Progenitor cell of endocrine pancreas (in vitro differentiated cells): Measurements from ENCODE around the gene CCDC8. TPM values are rescaled to one million over a fixed set of nuclear protein-coding genes. Genes with fewer than 3 reads are reported as not detected.

Experiments used
- DNase-seq: peaks from one replicate; pipeline ENCODE4 v3.0.0; 2021; ENCODE audit warnings: low spot score; ENCODE audit not compliant: unreplicated experiment
- H3K27ac Mint-ChIP-seq: 2 replicates; pipeline ENCODE4 v1.8.0; 2021; ENCODE audit warnings: mild to moderate bottlenecking, moderate library complexity, mixed read lengths
- H3K27me3 Mint-ChIP-seq: 2 replicates; pipeline ENCODE4 v1.8.0; 2021; ENCODE audit warnings: mixed read lengths
- H3K36me3 Mint-ChIP-seq: 2 replicates; pipeline ENCODE4 v1.8.0; 2022; ENCODE audit warnings: mixed read lengths; ENCODE audit not compliant: insufficient read depth
- H3K4me1 Mint-ChIP-seq: 2 replicates; pipeline ENCODE4 v1.8.0; 2021; ENCODE audit warnings: low read depth, mixed read lengths
- H3K4me3 Mint-ChIP-seq: 2 replicates; pipeline ENCODE4 v1.8.0; 2021; ENCODE audit warnings: low read depth, mild to moderate bottlenecking, moderate library complexity, mixed read lengths
- H3K9me3 Mint-ChIP-seq: 2 replicates; pipeline ENCODE4 v1.8.0; 2021; ENCODE audit warnings: low read depth, mixed read lengths
- CTCF ChIP-seq: fragments of 200-600 bp; sonication (generic); IDR thresholded peaks from one replicate; pipeline ENCODE4 v1.5.0; 2021; ENCODE audit warnings: antibody characterized with exemption, mild to moderate bottlenecking; ENCODE audit not compliant: unreplicated experiment
- total RNA-seq: library from RNA; stranded (reverse); gene quantifications from 2 replicates; pipeline ENCODE4 v1.2.1, GENCODE V29; 2021

CCDC8 gene
- total RNA-seq, 1 donor from 2014 or later: 33.8 TPM

DNA sequence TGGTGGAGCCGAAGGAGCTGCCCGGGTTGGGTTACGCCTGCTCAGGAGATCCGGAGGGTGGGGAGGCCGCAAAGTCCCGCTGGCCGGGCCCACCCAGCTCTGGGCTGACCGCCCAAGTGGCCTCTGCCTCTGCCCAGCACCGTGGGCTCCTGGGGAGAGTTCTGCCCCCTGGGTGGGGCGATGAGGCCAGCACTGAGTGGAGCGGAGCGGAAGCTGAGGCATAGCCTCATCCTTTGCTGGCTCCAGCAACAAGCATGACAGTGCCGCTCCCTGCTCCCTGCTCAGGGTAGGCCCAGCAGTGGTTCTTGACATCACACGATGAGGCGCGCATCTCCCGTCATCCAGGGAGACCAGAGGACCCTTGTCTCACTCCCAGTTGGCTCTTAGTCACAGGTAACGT lies 22.5 kb downstream of the CCDC8 start:
- DNase-seq: no peak
- Mint-ChIP-seq H3K4me1 (no peaks in the 10 kb centered on the region), H3K4me3 (no peak overlapping the region), H3K9me3 (no peaks in the 10 kb centered on the region), H3K27ac (no peak overlapping the region), H3K27me3 (no peaks in the 10 kb centered on the region), H3K36me3 (peaks cover 30% of the 10 kb centered on the region)
- TF ChIP-seq CTCF: no peak

GRCh38 chr19:46390121-46390858 lies 23.1 kb downstream of the CCDC8 start:
- Mint-ChIP-seq H3K36me3 (peaks cover 30% of the 10 kb centered on the region), H3K27me3 (no peaks in the 10 kb centered on the region), H3K4me3 (no peak overlapping the region), H3K27ac (no peak overlapping the region), H3K9me3 (no peaks in the 10 kb centered on the region), H3K4me1 (no peaks in the 10 kb centered on the region)
- no peak for TF ChIP-seq CTCF
- DNase-seq: no peak

DNA sequence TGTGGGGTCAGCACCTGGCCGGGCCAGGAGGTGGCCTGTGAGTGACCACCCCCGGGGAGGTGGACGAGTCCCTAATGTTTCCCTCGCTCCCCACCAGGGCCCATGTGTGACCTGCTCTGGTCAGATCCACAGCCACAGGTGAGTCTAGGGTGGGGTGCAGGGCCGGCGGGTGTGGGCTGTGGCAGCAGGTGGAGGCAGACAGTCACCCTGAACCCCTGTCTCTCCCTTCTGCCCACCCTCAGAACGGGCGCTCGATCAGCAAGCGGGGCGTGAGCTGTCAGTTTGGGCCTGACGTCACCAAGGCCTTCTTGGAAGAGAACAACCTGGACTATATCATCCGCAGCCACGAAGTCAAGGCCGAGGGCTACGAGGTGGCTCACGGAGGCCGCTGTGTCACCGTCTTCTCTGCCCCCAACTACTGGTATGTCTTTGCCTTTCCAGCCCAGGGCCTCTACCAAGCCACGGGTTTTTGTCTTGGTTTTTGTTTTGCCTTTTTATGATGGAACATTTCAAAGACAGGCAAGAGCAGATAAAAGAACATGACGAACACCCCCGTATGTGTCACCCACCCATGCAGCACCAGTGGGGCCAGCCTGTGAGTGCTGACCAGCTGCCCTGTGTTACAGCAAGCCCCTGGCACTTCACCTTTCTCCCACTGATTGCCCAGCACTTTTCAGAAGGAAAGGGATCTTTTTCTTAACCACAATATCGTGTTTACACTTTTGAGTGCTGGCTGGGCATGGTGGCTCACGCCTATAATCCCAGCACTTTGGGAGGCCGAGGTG lies 24.9 kb downstream of the CCDC8 start:
- TF ChIP-seq CTCF: no peak
- Mint-ChIP-seq H3K4me3 (no peak overlapping the region), H3K27me3 (no peaks in the 10 kb centered on the region), H3K9me3 (no peaks in the 10 kb centered on the region), H3K36me3 (peaks cover 38% of the 10 kb centered on the region), H3K4me1 (peaks cover 8% of the 10 kb centered on the region), H3K27ac (no peak overlapping the region)
- DNase-seq: no peak

GRCh38 chr19:46387713-46388130 lies 25.6 kb downstream of the CCDC8 start:
- DNase-seq: no peak
- no peaks in the 10 kb centered on the region for H3K9me3 Mint-ChIP-seq
- no peak overlapping the region for H3K4me3 Mint-ChIP-seq
- peaks cover 8% of the 10 kb centered on the region for H3K4me1 Mint-ChIP-seq
- H3K36me3 Mint-ChIP-seq: peaks cover 36% of the 10 kb centered on the region
- no peak overlapping the region for H3K27ac Mint-ChIP-seq
- no peak for TF ChIP-seq CTCF
- H3K27me3 Mint-ChIP-seq: no peaks in the 10 kb centered on the region

- Mint-ChIP-seq H3K36me3 (peaks cover 34% of the 10 kb centered on the region), H3K27ac (no peak overlapping the region), H3K9me3 (no peaks in the 10 kb centered on the region), H3K4me1 (peaks cover 8% of the 10 kb centered on the region), H3K27me3 (no peaks in the 10 kb centered on the region), H3K4me3 (no peak overlapping the region)
- no peak for TF ChIP-seq CTCF
- no peak for DNase-seq
Measured at GRCh38 chr19:46386996-46387712, 26.2 kb downstream of the CCDC8 start.
